Liver (tissue), 9 donors: Measurements from ENCODE around the gene INSR. TPM values are rescaled to one million over a fixed set of nuclear protein-coding genes. Genes with fewer than 3 reads are reported as not detected.

Experiments used
- DNase-seq: peaks from one replicate; pipeline ENCODE4 v3.0.0-alpha.2; 2017; ENCODE audit warnings: low spot score
- H3K27ac ChIP-seq, 2 donors: one replicate each; pipeline ENCODE4 v1.7.0; 2013; ENCODE audit warnings: inconsistent platforms in 2 of 2, low read length in 2 of 2, control low read depth in 1 of 2, low read depth in 1 of 2, mild to moderate bottlenecking in 1 of 2
- H3K27me3 ChIP-seq, 4 donors: one replicate each; pipeline versions ENCODE4 v1.6.1 to v1.7.0; 2013; ENCODE audit warnings: low read length in 3 of 4, inconsistent platforms in 1 of 4, mild to moderate bottlenecking in 1 of 4, moderate library complexity in 1 of 4; ENCODE audit not compliant: control insufficient read depth in 4 of 4, insufficient read depth in 4 of 4
- H3K36me3 ChIP-seq, 4 donors: one replicate each; pipeline versions ENCODE4 v1.6.1 to v1.7.0; 2013; ENCODE audit warnings: low read length in 3 of 4, mild to moderate bottlenecking in 3 of 4, low read depth in 1 of 4, moderate library complexity in 1 of 4; ENCODE audit not compliant: control insufficient read depth in 4 of 4, insufficient read depth in 3 of 4
- H3K4me1 ChIP-seq, 4 donors: one replicate each; pipeline versions ENCODE4 v1.6.1 to v1.7.0; 2013; ENCODE audit warnings: low read length in 3 of 4, mild to moderate bottlenecking in 3 of 4, moderate library complexity in 1 of 4; ENCODE audit not compliant: control insufficient read depth in 4 of 4, insufficient read depth in 4 of 4
- H3K4me3 ChIP-seq, 3 donors: one replicate each; pipeline versions ENCODE4 v1.6.1 to v1.7.0; 2013; ENCODE audit warnings: low read length in 3 of 3, control low read depth in 1 of 3, low read depth in 1 of 3, mild to moderate bottlenecking in 1 of 3
- H3K9ac ChIP-seq, 2 donors: one replicate each; pipeline ENCODE4 v1.7.0; 2013; ENCODE audit warnings: low read length in 2 of 2, mild to moderate bottlenecking in 2 of 2, moderate library complexity in 2 of 2, control low read depth in 1 of 2, low read depth in 1 of 2
- H3K9me3 ChIP-seq, 4 donors: one replicate each; pipeline versions ENCODE4 v1.6.1 to v1.7.0; 2013; ENCODE audit warnings: low read length in 3 of 4; ENCODE audit not compliant: control insufficient read depth in 4 of 4
- EGR1 ChIP-seq, 2 donors: IDR thresholded peaks; 2 replicates each; pipeline ENCODE4 v1.6.1; 2016 to 2018; ENCODE audit warnings: antibody characterized with exemption in 2 of 2, low read depth in 2 of 2
- FOXA1 ChIP-seq: IDR thresholded peaks from 2 replicates; pipeline ENCODE4 v1.6.1; 2016; ENCODE audit warnings: antibody characterized with exemption
- FOXA2 ChIP-seq: IDR thresholded peaks from 2 replicates; pipeline ENCODE4 v1.6.1; 2016; ENCODE audit warnings: antibody characterized with exemption
- GABPA ChIP-seq, 2 donors: IDR thresholded peaks in 1 of 2; conservative IDR thresholded peaks in 1 of 2; 2 replicates each; pipeline ENCODE4 v1.6.1; 2016; ENCODE audit warnings: antibody characterized with exemption in 2 of 2, mild to moderate bottlenecking in 1 of 2, moderate library complexity in 1 of 2
- HNF4A ChIP-seq, 2 donors: conservative IDR thresholded peaks; 2 replicates each; pipeline ENCODE4 v1.6.1; 2016; ENCODE audit warnings: antibody characterized with exemption in 2 of 2, mild to moderate bottlenecking in 2 of 2
- HNF4G ChIP-seq: IDR thresholded peaks from 2 replicates; pipeline ENCODE4 v1.6.1; 2016; ENCODE audit warnings: antibody characterized with exemption
- JUND ChIP-seq, 2 donors: IDR thresholded peaks; 2 replicates each; pipeline ENCODE4 v1.6.1; 2016; ENCODE audit warnings: antibody characterized with exemption in 2 of 2
- NR2F2 ChIP-seq: IDR thresholded peaks from 2 replicates; pipeline ENCODE4 v1.6.1; 2016; ENCODE audit warnings: antibody characterized with exemption
- SP1 ChIP-seq: IDR thresholded peaks from 2 replicates; pipeline ENCODE4 v1.6.1; 2018; ENCODE audit warnings: antibody characterized with exemption, mild to moderate bottlenecking
- YY1 ChIP-seq: IDR thresholded peaks from 2 replicates; pipeline ENCODE4 v1.6.1; 2016; ENCODE audit warnings: antibody characterized with exemption, mild to moderate bottlenecking
- WGBS: extraction: QIAGEN DNeasy Blood & Tissue Kit; methylation state at CpG from one replicate; pipeline ENCODE4 v1.1.7; 2013; 5-methylcytosine and 5-hydroxymethylcytosine counted together
- polyA plus RNA-seq, 2 donors: library from polyadenylated mRNA; stranded (reverse) in 1 of 2; unstranded in 1 of 2; fragments of 200-250 nt in 1 of 2; fragments of >200 nt in 1 of 2; fragmentation: Nextera tagmentation in 1 of 2; extraction: Ambion mirVana in 1 of 2; gene quantifications; one replicate each; pipeline versions ENCODE4 v1.2.1 to v1.2.3, GENCODE V29; 2013 to 2015
- total RNA-seq, 2 donors: library from RNA; depleted of rRNA; stranded (reverse); fragments of >200 nt; gene quantifications; one replicate each; pipeline ENCODE4 v1.2.3, GENCODE V29; 2014
- TF ChIP-seq, protein P1 (sequence below): IDR thresholded peaks from 2 replicates; pipeline ENCODE4 v1.6.1; 2016; ENCODE audit warnings: antibody characterized with exemption
- TF ChIP-seq, protein P2 (sequence below): IDR thresholded peaks from 2 replicates; pipeline ENCODE4 v1.6.1; 2016; ENCODE audit warnings: antibody characterized with exemption
- TF ChIP-seq, protein P3 (sequence below): IDR thresholded peaks from 2 replicates; pipeline ENCODE4 v1.6.1; 2016; ENCODE audit warnings: antibody characterized with exemption, mild to moderate bottlenecking
- donor health status: healthy.
- donor health status: healthy.
- donor health status: healthy.
- donor health status: healthy.
- donor health status: healthy.

The INSR gene
- total and polyA plus RNA-seq, 4 donors: 16.5 to 97.5 (median 50.8) TPM

DNA sequence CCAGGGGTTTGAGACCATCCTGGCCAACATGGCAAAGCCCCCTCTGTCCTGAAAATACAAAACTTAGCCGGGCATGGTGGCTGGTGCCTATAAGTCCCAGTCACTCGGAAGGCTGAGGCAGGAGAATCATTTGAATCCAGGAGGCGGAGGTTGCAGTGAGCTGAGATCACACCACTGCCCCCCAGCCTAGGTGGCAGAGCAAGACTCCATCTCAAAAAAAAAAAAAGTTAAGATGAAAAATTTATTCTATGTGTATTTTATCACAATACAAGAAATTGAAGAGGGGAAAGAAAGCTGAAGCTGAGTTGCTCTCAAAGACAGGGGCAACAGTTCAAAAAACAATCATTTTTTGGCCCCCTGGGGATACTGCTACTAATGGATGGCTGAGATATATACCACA lies 31.1 kb downstream of the INSR start:
- no peak for TF ChIP-seq YY1
- Histone ChIP-seq H3K4me3 (no peak overlapping the region), H3K27ac (no peak overlapping the region), H3K36me3 (peaks cover 5 to 15% (median 8%) of the 10 kb centered on the region in 4 donors), H3K9ac (no peak overlapping the region), H3K9me3 (no peaks in the 10 kb centered on the region), H3K27me3 (no peaks in the 10 kb centered on the region), H3K4me1 (peaks cover under 1 to 5% (median 3%) of the 10 kb centered on the region in 4 donors)
- WGBS: 93% methylated on average over 3 of the region's 3 CpGs
- no peak for DNase-seq

DNA sequence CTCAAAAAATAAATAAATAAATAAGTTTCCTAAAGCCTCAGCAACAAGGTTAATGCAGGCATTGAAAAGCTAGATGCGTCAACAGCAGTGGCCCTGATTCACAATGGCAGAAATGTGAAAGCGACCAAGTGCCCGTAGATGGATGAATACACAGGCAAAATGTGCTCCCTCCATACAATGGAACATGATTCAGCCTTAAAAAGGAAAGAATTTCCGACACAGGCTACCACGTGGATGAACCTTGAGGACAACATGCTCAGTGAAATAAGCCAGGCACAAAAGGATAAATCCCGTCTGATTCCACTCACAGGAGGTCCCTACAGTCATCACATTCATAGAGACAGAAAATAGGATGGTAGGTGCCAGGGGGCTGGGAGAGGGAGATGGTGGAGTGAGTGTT lies 31.7 kb downstream of the INSR start:
- no peak for DNase-seq
- WGBS: 94% methylated on average over 6 of the region's 6 CpGs
- Histone ChIP-seq H3K27ac (no peak overlapping the region), H3K4me3 (no peak overlapping the region), H3K36me3 (peaks cover 4 to 14% (median 6%) of the 10 kb centered on the region in 4 donors), H3K9ac (no peak overlapping the region), H3K9me3 (no peaks in the 10 kb centered on the region), H3K27me3 (no peaks in the 10 kb centered on the region), H3K4me1 (peaks cover 3 to 6% (median 4%) of the 10 kb centered on the region in 4 donors)
- TF ChIP-seq EGR1 (IDR thresholded peaks at IDR 0.05; ENCODE audit: low read depth in 2 of 2): no peak
- no peak for TF ChIP-seq NR2F2
- TF ChIP-seq SP1: no peak
- no peak for TF ChIP-seq FOXA1
- TF ChIP-seq, protein P1, sequence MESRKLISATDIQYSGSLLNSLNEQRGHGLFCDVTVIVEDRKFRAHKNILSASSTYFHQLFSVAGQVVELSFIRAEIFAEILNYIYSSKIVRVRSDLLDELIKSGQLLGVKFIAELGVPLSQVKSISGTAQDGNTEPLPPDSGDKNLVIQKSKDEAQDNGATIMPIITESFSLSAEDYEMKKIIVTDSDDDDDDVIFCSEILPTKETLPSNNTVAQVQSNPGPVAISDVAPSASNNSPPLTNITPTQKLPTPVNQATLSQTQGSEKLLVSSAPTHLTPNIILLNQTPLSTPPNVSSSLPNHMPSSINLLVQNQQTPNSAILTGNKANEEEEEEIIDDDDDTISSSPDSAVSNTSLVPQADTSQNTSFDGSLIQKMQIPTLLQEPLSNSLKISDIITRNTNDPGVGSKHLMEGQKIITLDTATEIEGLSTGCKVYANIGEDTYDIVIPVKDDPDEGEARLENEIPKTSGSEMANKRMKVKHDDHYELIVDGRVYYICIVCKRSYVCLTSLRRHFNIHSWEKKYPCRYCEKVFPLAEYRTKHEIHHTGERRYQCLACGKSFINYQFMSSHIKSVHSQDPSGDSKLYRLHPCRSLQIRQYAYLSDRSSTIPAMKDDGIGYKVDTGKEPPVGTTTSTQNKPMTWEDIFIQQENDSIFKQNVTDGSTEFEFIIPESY: no peak
- TF ChIP-seq FOXA2: no peak
- TF ChIP-seq HNF4G: no peak
- TF ChIP-seq HNF4A (conservative IDR thresholded peaks at IDR 0.05): no peak
- TF ChIP-seq, protein P2, sequence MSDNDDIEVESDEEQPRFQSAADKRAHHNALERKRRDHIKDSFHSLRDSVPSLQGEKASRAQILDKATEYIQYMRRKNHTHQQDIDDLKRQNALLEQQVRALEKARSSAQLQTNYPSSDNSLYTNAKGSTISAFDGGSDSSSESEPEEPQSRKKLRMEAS: no peak

DNA sequence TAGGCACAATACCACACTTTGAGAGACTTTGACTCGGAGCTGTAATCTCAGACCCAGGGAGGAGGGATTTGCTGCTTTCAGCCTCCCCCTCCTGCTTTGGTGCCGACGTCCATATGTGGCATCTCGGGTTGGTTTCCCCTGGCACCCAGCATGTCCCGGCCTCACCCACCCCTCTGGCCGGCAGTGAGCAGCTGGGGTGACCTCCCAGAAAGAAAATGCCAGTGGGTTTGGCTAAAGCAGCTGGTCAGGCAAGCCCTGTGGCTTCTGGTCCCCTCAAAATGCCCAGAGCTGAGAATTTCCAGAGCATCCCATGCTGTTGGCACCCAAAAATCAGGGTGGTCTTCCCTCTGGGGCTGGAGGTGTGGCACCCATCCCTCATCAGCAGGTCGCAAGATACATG lies 34.1 kb downstream of the INSR start:
- H3K4me3 ChIP-seq: no peak overlapping the region
- H3K27ac ChIP-seq: no peak overlapping the region
- DNase-seq: no peak
- H3K36me3 ChIP-seq: peaks cover 0 to 5% (median under 1%) of the 10 kb centered on the region in 4 donors
- TF ChIP-seq GABPA (IDR thresholded peaks at IDR 0.05 in 1 of 2, conservative IDR thresholded peaks at IDR 0.05 in 1 of 2): no peak
- no peaks in the 10 kb centered on the region for H3K9me3 ChIP-seq
- H3K4me1 ChIP-seq: peaks cover 0 to 6% (median 3%) of the 10 kb centered on the region in 4 donors
- no peak overlapping the region for H3K9ac ChIP-seq
- H3K27me3 ChIP-seq: no peaks in the 10 kb centered on the region
- 90% methylated on average over 7 of the region's 7 CpGs for WGBS

DNA sequence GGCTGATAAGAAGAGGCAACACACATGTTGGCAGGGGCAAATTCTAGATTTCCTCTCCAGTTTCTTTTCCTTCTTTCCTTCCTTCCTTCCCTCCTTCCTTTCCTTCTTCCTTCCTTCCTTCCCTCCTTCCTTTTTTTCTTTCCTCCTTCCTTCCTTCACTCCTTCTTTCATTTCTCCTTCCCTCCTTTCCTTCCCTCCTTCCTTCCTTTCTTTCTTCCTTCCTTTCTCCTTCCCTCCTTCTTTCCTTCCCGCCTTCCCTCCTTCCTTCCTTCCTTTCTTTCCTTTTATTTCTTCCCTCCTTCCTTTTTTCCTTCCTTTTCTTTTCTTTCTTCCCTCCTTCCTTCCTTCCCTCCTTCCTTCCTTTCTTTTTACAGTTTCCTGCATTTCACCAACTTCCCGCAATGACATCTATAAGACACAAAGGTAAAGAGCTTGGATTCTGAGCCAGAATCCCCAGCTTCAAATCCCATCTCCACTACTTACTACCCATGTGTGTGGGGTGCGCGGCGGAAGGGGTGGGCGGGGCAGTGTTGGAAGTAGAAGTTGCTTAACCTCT lies 35.3 kb downstream of the INSR start:
- Histone ChIP-seq H3K9ac (no peak overlapping the region), H3K4me1 (peaks cover 0 to 6% (median 3%) of the 10 kb centered on the region in 4 donors), H3K9me3 (no peaks in the 10 kb centered on the region), H3K27ac (peak overlapping the region; percentile 43 to 64), H3K27me3 (no peaks in the 10 kb centered on the region), H3K4me3 (no peak overlapping the region), H3K36me3 (peaks cover 0 to 5% (median under 1%) of the 10 kb centered on the region in 4 donors)
- TF ChIP-seq GABPA (IDR thresholded peaks at IDR 0.05 in 1 of 2, conservative IDR thresholded peaks at IDR 0.05 in 1 of 2): no peak
- TF ChIP-seq HNF4G: no peak
- TF ChIP-seq, protein P3, sequence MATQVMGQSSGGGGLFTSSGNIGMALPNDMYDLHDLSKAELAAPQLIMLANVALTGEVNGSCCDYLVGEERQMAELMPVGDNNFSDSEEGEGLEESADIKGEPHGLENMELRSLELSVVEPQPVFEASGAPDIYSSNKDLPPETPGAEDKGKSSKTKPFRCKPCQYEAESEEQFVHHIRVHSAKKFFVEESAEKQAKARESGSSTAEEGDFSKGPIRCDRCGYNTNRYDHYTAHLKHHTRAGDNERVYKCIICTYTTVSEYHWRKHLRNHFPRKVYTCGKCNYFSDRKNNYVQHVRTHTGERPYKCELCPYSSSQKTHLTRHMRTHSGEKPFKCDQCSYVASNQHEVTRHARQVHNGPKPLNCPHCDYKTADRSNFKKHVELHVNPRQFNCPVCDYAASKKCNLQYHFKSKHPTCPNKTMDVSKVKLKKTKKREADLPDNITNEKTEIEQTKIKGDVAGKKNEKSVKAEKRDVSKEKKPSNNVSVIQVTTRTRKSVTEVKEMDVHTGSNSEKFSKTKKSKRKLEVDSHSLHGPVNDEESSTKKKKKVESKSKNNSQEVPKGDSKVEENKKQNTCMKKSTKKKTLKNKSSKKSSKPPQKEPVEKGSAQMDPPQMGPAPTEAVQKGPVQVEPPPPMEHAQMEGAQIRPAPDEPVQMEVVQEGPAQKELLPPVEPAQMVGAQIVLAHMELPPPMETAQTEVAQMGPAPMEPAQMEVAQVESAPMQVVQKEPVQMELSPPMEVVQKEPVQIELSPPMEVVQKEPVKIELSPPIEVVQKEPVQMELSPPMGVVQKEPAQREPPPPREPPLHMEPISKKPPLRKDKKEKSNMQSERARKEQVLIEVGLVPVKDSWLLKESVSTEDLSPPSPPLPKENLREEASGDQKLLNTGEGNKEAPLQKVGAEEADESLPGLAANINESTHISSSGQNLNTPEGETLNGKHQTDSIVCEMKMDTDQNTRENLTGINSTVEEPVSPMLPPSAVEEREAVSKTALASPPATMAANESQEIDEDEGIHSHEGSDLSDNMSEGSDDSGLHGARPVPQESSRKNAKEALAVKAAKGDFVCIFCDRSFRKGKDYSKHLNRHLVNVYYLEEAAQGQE: no peak
- no peak for TF ChIP-seq FOXA2
- no peak for TF ChIP-seq HNF4A (conservative IDR thresholded peaks at IDR 0.05)
- TF ChIP-seq EGR1 (IDR thresholded peaks at IDR 0.05; ENCODE audit: low read depth in 2 of 2): no peak
- TF ChIP-seq NR2F2: no peak
- no peak for TF ChIP-seq JUND (IDR thresholded peaks at IDR 0.05)
- WGBS: 97% methylated on average over 6 of the region's 6 CpGs
- no peak for DNase-seq
